B cell (primary cell): ENCODE measurements around the gene PLPPR2. TPM values are rescaled to one million over a fixed set of nuclear protein-coding genes. Genes with fewer than 3 reads are reported as not detected.

ENCODE experiments used
- ATAC-seq: fragments of 200-7000 bp; cut with Tn5 transposase; one replicate; pipeline ENCODE4 v1.10.0; 2021; ENCODE audit warnings: low read depth, mild to moderate bottlenecking, moderate number of reproducible peaks, moderate library complexity
- CTCF ChIA-PET: fragments of 350-600 bp; sonication (Branson Sonifier 250); formaldehyde crosslinking; loops from one replicate; lab custom pipeline; 2021; ENCODE audit warnings: antibody characterized with exemption, inconsistent platforms; lab: Charles Lee
- POLR2A ChIA-PET: fragments of 350-600 bp; sonication (Branson Sonifier 250); formaldehyde crosslinking; loops from one replicate; lab custom pipeline; 2021; ENCODE audit warnings: antibody characterized with exemption; lab: Charles Lee
- DNase-seq: peaks from one replicate; pipeline ENCODE4 v3.0.0; 2013
- H2AFZ ChIP-seq: 2 replicates; pipeline ENCODE4 v1.6.1; 2012; ENCODE audit warnings: mild to moderate bottlenecking, low read depth, low read length; ENCODE audit not compliant: insufficient read depth, poor library complexity, severe bottlenecking
- H3K27ac ChIP-seq, 2 donors: 1 replicate in 1 of 2; 2 replicates in 1 of 2; pipeline ENCODE4 v1.5.1; 2012 to 2013; ENCODE audit warnings: low read length in 2 of 2, mild to moderate bottlenecking in 2 of 2, moderate library complexity in 1 of 2
- H3K27me3 ChIP-seq, 4 experiments: fragments of 200-600 bp in 1 of 4; sonication (generic) in 1 of 4; replicated peaks in 1 of 4; 1 replicate in 2 of 4; 2 replicates in 2 of 4; pipeline versions ENCODE4 v1.6.1 to v1.7.0; 2013 to 2016; ENCODE audit warnings: low read length in 3 of 4, mild to moderate bottlenecking in 2 of 4, mixed read lengths in 1 of 4, moderate library complexity in 1 of 4; ENCODE audit not compliant: insufficient read depth in 4 of 4, control insufficient read depth in 3 of 4; ENCODE audit errors: control extremely low read depth in 1 of 4
- H3K36me3 ChIP-seq, 2 experiments: replicated peaks in 1 of 2; 1 replicate in 1 of 2; 2 replicates in 1 of 2; pipeline versions ENCODE4 v1.6.1 to v1.7.1; 2013; ENCODE audit warnings: low read length in 1 of 2; ENCODE audit not compliant: insufficient read depth in 2 of 2, control insufficient read depth in 1 of 2; ENCODE audit errors: control extremely low read depth in 1 of 2, extremely low read depth in 1 of 2
- H3K4me1 ChIP-seq, 2 donors: fragments of 200-600 bp in 1 of 2; sonication (generic) in 1 of 2; 1 replicate in 1 of 2; 2 replicates in 1 of 2; pipeline versions ENCODE4 v1.5.1 to v1.6.1; 2013 to 2017; ENCODE audit warnings: low read length in 2 of 2; ENCODE audit not compliant: control insufficient read depth in 2 of 2, insufficient read depth in 2 of 2
- H3K4me2 ChIP-seq: replicated peaks from 2 replicates; pipeline ENCODE3; 2012; ENCODE audit warnings: mild to moderate bottlenecking, low read depth, low read length; ENCODE audit not compliant: poor library complexity, severe bottlenecking
- H3K4me3 ChIP-seq, 5 experiments: fragments of 200-600 bp in 1 of 5; sonication (generic) in 1 of 5; 1 replicate in 3 of 5; 2 replicates in 2 of 5; pipeline versions ENCODE4 v1.5.1 to v1.7.0; 2011 to 2016; ENCODE audit warnings: low read length in 4 of 5, mild to moderate bottlenecking in 4 of 5, low read depth in 2 of 5, control low read depth in 1 of 5, moderate library complexity in 1 of 5; ENCODE audit not compliant: insufficient read depth in 1 of 5; ENCODE audit errors: control extremely low read depth in 1 of 5, extremely low read depth in 1 of 5
- H3K79me2 ChIP-seq: fragments of 200-600 bp; sonication (generic); one replicate; pipeline ENCODE4 v1.6.0; 2016; ENCODE audit warnings: low read length; ENCODE audit not compliant: control insufficient read depth, insufficient read depth
- H3K9ac ChIP-seq: fragments of 200-600 bp; sonication (generic); 2 replicates; pipeline ENCODE4 v1.6.1; 2017; ENCODE audit warnings: mild to moderate bottlenecking, low read length, moderate library complexity
- H3K9me3 ChIP-seq, 3 donors: one replicate each; pipeline versions ENCODE4 v1.6.1 to v1.7.1; 2013; ENCODE audit warnings: low read length in 2 of 3; ENCODE audit not compliant: control insufficient read depth in 2 of 3, insufficient read depth in 1 of 3; ENCODE audit errors: control extremely low read depth in 1 of 3
- H4K20me1 ChIP-seq: 2 replicates; pipeline ENCODE4 v1.6.0; 2012; ENCODE audit warnings: mild to moderate bottlenecking, low read length; ENCODE audit not compliant: insufficient read depth, control insufficient read depth, poor library complexity, severe bottlenecking
- H3K27ac Mint-ChIP-seq: one replicate; pipeline ENCODE4 v1.8.0; 2021; ENCODE audit warnings: mixed read lengths
- H3K27me3 Mint-ChIP-seq: one replicate; pipeline ENCODE4 v1.8.0; 2021; ENCODE audit warnings: mixed read lengths
- H3K4me1 Mint-ChIP-seq: one replicate; pipeline ENCODE4 v1.8.0; 2021; ENCODE audit warnings: mixed read lengths
- H3K4me3 Mint-ChIP-seq: one replicate; pipeline ENCODE4 v1.8.0; 2021; ENCODE audit warnings: mixed read lengths
- H3K9me3 Mint-ChIP-seq: one replicate; pipeline ENCODE4 v1.8.0; 2022; ENCODE audit warnings: mixed read lengths; ENCODE audit not compliant: insufficient read depth
- CTCF ChIP-seq: fragments of 200-600 bp; IDR thresholded peaks from one replicate; pipeline ENCODE4 v1.8.0; 2022; ENCODE audit warnings: antibody characterized with exemption, mild to moderate bottlenecking
- EZH2 ChIP-seq: IDR thresholded peaks from 2 replicates; pipeline ENCODE4 v1.6.1; 2012; ENCODE audit warnings: borderline replicate concordance, low read depth, mild to moderate bottlenecking, moderate library complexity, low read length; ENCODE audit not compliant: insufficient read depth, poor library complexity, severe bottlenecking
- WGBS: methylation state at CpG from one replicate; pipeline ENCODE4 v1.1.5; 2013; ENCODE audit warnings: missing lambda C conversion rate; ENCODE audit not compliant: insufficient coverage; 5-methylcytosine and 5-hydroxymethylcytosine counted together
- intact Hi-C: fragments of 100-400 bp; cut with micrococcal nuclease; formaldehyde crosslinking; loops from one replicate; pipeline ENCODE4 v1.10.0; 2022
- polyA plus RNA-seq: library from polyadenylated mRNA; depleted of rRNA; stranded (reverse); fragments of >200 nt; gene quantifications from 2 replicates; pipeline ENCODE4 v1.2.3, GENCODE V29; 2012
- total RNA-seq, 2 donors: library from RNA; stranded (reverse); fragments of 120-200 nt in 1 of 2; gene quantifications; 1 replicate in 1 of 2; 2 replicates in 1 of 2; pipeline versions ENCODE4 v1.2.3 to v1.2.4, GENCODE V29; 2013 to 2022

Gene PLPPR2
- total and polyA plus RNA-seq, 2 donors (not counting 1 experiment from before 2014, with no cell fraction given) = 3.8 to 11.1 TPM

DNA sequence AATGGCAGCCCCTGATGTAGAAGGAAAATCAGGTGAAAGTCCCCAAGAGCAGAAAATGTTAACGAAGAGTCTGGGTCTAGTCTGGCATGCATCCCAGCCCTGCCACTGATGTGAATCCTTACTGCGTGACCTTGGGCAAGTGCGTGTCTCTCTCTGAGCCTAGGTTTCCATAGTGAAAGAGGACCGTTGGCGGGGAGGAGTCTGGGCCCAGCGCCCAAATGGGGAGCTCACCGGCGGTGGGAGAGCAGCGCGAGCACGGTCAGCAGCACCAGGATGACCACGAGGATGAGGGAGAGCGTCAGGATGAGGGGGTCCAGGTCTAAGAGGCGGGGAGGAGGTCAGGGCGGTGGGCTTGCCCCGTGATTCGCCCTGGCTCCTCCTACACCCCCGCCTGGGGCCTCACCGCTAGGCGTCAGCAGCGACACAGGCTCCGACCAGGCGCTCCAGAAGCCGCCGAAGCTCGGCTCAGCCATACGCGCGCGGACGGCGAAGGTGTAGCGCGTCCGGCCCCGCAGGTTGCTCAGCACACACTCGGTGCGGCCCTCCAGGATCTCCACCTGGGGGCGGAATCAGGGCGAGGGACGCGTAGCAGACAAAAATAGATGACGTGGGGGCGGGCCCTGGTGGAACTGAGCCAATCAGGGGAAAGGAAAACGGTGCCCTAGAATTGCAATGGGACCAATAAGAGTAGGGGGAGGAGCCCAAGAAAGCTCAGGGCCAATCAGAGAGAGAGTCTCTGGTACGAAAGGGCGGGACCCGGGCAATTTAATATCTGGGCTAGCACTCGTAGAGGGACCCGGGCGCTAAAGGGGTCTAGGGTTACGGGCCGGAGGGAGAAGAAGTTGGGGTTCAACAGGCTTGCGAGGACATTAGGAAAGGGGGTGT, 25.7 kb downstream of the PLPPR2 start:
- Histone ChIP-seq H3K79me2 (peaks cover 9% of the 10 kb centered on the region), H4K20me1 (no peaks in the 10 kb centered on the region), H3K4me1 (peaks cover 46 to 57% of the 10 kb centered on the region in 2 donors), H3K36me3 (no peaks in the 10 kb centered on the region), H2AFZ (peak overlapping the region; percentile 81), H3K9me3 (peaks cover 0 to 11% (median 0%) of the 10 kb centered on the region in 3 donors), H3K4me2 (peak overlapping the region; percentile 91), H3K4me3 (peak overlapping the region; percentile 51 to 65 (median 60)), H3K9ac (peak overlapping the region; percentile 68), H3K27me3 (peaks cover 0 to 6% (median 2%) of the 10 kb centered on the region in 4 experiments), H3K27ac (peak overlapping the region; percentile 87 to 93)
- peak overlapping the region; percentile 94 for H3K4me3 Mint-ChIP-seq
- no peaks in the 10 kb centered on the region for H3K9me3 Mint-ChIP-seq
- peak; percentile 89 for TF ChIP-seq CTCF
- no peak for TF ChIP-seq EZH2
- ATAC-seq (peak; percentile 82), DNase-seq (peak; percentile 99)
- CTCF ChIA-PET = interaction anchor here (0.6 to 4.0 kb wide), 36 partner anchors 10 to 516 kb away, joined by 3 to 41 read pairs (median 4); partner anchors contain the start of genes CCDC159, ELAVL3, ELOF1 and ODAD3
- peak overlapping the region; percentile 95 for H3K27ac Mint-ChIP-seq
- intact Hi-C loops = loop anchor here (1.0 to 2.0 kb wide), 6 partner anchors 41 to 357 kb away; partner anchors contain the start of genes ODAD3, PRKCSH and ZNF823
- H3K27me3 Mint-ChIP-seq = no peaks in the 10 kb centered on the region
- 1% methylated on average over 54 of the region's 54 CpGs for WGBS
- POLR2A ChIA-PET = interaction anchor here (0.5 to 2.0 kb wide), 9 partner anchors 35 to 606 kb away, joined by 3 to 16 read pairs (median 5); partner anchors contain the start of genes CCDC159, ODAD3, PRKCSH and RGL3
- peaks cover 48% of the 10 kb centered on the region for H3K4me1 Mint-ChIP-seq
